ENCODE measurements around the gene TUBB4B.
"Not testable (repeated sequence)": the region's sequence is repeated elsewhere in the genome, so short reads cannot be mapped to it uniquely, and the experiment has no call there.

Gene TUBB4B

DNA sequence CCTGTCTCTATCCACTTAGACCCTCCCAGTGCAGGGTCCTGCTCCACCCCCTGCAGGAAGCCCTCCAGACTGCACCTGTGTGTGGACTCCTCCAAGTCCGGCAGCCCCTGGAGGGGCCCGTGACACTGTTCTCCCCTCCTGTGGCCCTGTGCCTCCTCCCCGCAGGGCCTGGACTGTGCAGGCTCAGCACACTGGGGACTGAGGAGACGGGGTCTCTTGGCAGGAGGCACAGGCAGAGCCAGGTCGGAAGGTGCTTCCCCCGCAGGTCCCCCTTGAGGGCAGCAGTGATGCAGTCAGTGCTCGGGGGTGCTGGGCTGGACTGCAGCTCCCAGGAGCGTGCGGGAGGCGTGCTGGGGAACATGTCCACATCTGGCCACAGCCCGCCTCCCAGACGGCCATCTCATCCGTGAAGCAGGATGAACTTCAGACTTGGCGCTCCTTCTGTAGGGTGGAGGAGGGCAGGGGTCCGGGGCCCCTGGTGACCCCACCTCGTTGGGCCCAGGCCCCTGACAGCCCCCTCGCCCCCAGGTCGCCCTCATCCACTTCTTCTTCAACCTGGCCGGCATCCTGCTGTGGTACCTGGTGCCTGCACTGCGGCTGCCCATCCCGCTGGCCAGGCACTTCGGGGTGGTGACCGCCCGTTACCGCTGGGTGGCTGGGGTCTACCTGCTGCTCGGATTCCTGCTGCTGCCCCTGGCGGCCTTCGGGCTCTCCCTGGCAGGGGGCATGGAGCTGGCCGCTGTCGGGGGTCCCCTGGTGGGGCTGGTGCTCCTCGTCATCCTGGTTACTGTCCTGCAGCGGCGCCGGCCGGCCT lies 5.5 kb upstream of the TUBB4B start:
- no peak overlapping the region for H3K4me3 ChIP-seq (ENCODE audit: low read depth, low read length)

GRCh38 chr9:137236238-137236935 lies 4.7 kb upstream of the TUBB4B start:
- H3K4me3 ChIP-seq (ENCODE audit: low read depth, low read length) = no peak overlapping the region

DNA sequence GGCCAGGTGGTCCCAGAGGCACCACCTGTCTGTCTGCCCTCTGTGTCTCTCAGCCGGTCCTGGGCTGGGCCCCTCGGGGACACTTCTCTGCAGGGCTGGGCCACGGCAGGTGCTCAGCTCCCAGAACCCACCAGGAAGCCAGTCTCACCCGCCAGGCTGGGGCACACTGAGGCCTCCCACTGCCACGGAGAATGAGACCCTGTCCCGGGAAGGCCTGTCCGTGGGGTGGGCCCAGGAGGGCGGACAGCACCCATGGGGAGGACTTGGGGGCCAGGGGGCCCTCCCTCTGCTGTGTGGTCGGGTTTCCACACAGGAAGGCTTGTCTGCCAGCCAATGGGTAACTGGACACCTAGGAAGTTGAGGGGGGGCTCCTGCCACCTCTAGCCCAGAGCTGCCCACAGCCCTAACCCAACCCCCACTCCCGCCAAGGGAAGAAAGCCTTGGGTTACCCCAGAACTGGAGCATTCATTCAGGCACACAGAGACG lies 4.1 kb upstream of the TUBB4B start:
- H3K4me3 ChIP-seq (ENCODE audit: low read depth, low read length) = no peak overlapping the region

DNA sequence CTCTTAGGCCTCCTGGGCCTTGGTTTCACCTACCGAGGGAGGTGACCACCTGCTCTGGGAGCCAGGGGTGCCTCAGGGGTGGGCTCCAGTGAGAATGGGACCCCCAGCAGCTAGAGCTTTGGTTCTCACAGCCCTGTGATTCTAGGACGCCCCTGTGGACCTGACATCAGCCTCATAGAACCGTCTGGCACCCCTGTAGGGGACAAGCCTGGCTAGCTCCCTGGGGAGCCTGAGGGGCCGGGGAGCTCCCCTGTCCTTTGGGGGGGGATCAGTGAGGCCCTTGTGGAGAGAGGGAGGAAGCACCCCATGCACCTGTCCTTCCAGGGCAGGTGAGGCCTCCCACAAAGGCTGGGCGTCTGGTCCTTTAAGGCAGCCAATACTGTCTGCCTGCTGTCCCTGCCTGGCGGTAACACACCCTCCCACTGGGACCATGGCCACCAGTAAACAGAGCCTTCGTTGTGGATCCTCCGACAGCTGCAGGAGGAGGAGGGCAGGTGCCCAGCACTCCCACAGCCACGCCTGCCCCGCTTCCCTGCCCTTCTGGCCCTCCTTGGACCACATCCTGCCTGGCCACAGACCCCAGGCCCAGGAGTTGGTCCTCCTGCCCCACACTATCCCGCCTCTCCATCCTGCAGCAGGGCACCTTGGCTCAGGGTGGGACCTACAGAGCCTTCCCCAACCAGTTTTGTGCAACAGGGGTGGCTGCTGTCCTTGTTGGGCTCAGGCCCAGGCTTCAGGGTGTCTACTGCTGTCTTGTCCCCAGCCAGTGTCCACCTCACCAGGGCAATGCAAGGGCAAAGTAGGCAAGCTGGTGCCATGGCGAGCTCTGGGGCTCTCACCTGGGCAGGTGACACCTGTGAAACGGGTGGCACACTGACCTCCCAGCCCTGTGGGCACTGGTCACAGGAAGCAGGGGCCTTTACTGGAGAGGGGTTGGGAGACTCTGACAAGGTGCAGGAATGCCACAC lies 3.0 kb upstream of the TUBB4B start:
- no peak overlapping the region for H3K4me3 ChIP-seq (ENCODE audit: low read depth, low read length)

GRCh38 chr9:137239541-137240200 lies 1.4 kb upstream of the TUBB4B start:
- peak overlapping the region; percentile 69 for H3K4me3 ChIP-seq (ENCODE audit: low read depth, low read length)

- H3K4me3 ChIP-seq (ENCODE audit: low read depth, low read length) = peak overlapping the region; percentile 69
Measured at GRCh38 chr9:137240318-137240840, 708 bp upstream of the TUBB4B start.

DNA sequence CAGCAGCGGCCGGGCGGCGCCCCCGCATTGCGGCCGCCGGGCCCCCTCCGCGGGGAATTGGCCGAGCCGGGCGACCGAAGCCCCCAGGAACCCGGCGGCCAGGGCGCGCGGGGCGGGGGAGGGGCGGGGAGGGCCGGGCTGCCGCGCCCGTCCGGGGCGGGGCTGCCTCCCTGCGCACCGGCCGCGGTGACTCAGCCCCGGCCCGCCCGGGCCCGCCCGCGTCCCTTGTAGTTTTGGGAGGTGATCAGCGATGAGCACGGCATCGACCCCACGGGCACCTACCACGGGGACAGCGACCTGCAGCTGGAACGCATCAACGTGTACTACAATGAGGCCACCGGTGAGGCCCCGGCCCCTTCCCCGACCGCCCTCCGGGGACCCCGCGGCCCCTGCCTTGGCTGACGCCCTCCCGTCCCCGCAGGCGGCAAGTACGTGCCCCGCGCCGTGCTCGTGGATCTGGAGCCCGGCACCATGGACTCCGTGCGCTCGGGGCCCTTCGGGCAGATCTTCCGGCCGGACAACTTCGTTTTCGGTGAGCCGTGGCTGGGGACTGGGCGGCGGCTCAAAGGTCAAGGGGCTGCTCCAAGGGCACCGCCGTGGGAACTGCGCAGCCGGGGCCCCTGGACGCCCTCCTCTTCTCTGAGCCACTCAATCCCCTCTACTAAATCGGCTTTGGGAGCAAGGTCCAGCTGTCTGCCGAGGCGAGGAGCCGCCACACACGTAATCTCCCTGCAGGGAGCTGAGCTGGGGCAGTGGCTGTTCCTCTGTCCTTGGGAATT lies 592 bp downstream of the TUBB4B start:
- H3K4me3 ChIP-seq (ENCODE audit: low read depth, low read length) = peak overlapping the region; percentile 89

GRCh38 chr9:137242269-137243203 lies 1.4 kb downstream of the TUBB4B start:
- peak overlapping the region; percentile 89 for H3K4me3 ChIP-seq (ENCODE audit: low read depth, low read length)

DNA sequence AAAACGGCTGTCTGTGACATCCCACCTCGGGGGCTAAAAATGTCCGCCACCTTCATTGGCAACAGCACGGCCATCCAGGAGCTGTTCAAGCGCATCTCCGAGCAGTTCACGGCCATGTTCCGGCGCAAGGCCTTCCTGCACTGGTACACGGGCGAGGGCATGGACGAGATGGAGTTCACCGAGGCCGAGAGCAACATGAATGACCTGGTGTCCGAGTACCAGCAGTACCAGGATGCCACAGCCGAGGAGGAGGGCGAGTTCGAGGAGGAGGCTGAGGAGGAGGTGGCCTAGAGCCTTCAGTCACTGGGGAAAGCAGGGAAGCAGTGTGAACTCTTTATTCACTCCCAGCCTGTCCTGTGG lies 2.2 kb downstream of the TUBB4B start:
- H3K4me3 ChIP-seq (ENCODE audit: low read depth, low read length) = not testable (repeated sequence)

- no peak overlapping the region for H3K4me3 ChIP-seq (ENCODE audit: low read depth, low read length)
Measured at GRCh38 chr9:137243626-137244485, 2.8 kb downstream of the TUBB4B start.

DNA sequence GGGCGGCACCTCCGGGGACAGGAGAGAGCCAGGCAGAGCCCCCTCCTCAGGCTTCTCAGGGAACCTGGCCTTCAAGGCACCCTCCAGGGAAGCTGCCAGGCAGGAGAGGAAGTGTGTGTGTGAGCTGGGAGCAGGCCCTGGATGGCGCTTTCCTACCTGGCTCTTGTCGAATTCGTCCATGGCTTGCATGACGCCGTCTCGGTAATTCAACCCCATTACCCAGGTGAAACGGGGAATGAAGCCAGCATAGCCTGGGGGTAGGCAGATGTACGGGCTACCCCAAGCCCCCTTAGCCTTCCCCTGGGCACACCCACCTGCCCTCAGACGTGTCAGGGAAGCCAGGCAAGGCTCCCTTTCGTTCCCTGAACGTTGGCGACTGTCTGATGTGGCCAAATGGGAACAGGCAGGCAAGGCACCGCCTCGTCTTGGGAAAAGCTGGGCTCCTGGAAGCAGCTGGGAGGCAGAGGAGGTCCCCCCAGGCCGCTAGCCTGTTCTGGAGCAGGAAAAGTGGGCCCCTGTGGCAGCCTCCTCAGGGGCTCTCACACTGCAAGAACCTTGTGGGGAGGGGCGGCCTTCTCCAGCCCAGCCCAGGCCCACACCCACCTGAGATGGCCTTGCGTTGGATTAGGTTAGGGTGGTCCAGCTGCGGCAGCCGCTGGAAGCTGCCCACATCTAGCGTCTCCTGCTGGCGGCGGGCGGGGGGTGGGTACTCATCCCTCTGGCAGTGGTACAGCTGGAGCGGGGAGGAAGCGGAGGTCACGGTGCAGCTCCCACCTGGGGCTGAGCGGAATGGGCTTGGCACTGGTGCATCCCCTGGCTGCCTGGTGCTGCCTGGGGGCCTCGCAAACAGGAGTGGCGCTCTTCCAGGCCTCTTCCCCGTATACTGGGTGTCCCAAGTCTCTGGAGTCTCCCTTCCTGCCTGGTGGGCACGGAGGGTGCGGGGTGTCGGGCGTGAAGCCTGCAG lies 3.7 kb downstream of the TUBB4B start:
- H3K4me3 ChIP-seq (ENCODE audit: low read depth, low read length) = no peak overlapping the region

- H3K4me3 ChIP-seq (ENCODE audit: low read depth, low read length) = no peak overlapping the region
Measured at GRCh38 chr9:137245450-137246421, 4.6 kb downstream of the TUBB4B start.

GRCh38 chr9:137247135-137247915 lies 6.2 kb downstream of the TUBB4B start:
- H3K4me3 ChIP-seq (ENCODE audit: low read depth, low read length) = no peak overlapping the region

GRCh38 chr9:137247916-137248175 lies 6.8 kb downstream of the TUBB4B start:
- H3K4me3 ChIP-seq (ENCODE audit: low read depth, low read length) = no peak overlapping the region

Measured in iPS-11a (cell line).